Measurements from ENCODE around the gene SP110.

The SP110 gene

DNA sequence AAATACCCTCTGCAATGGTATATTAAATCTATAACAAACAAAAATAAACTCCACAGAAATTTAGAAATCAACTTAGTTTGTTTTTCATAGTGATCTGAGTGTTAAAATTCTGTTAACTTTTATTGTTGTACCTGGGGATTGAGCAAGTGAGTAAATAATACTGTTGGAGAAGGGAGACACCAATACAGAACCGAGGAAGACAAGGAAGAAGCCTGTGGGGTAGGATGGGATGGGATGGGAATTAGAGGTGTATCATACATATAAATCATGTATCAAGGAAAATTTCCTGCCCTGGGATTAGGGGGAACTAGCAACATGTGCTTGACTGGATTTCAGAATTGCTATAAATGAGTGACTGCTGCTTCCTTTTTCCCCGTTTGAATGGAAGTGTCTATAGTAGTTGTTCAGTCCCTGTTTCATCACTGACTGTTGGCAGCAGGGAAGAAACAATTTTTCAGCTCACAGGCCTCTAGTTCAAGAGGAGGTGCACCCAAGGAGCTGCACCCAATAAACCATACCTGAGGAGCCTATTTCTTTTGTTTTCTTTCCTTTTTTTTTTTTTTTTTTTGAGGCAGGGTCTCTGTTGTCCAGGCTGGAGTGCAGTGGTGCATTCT lies 53.1 kb downstream of the SP110 start:
- no peak for FAIRE-seq

DNA sequence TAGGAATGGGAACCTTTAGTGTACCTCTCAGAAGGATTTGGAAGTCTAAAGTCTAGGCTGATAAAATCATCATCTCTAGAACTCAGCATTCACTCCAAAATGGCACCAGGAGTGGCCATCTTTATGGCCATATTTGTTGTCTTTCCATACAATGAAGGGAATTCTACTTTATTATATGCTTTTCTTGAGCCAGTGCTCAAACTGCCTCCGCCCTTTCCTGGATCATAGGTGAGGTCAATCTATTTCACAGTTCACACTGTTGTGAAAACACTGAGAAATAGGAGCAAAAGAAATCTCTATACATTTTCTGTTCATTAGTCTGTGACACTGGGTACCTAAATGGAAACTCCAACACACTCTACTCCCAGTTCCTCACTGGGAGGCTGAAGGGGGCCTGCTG lies 55.6 kb downstream of the SP110 start:
- FAIRE-seq: no peak

- no peak for FAIRE-seq
Measured at GRCh38 chr2:230162981-230163380, 56.8 kb downstream of the SP110 start.

GRCh38 chr2:230161184-230161583 lies 58.6 kb downstream of the SP110 start:
- no peak for FAIRE-seq

DNA sequence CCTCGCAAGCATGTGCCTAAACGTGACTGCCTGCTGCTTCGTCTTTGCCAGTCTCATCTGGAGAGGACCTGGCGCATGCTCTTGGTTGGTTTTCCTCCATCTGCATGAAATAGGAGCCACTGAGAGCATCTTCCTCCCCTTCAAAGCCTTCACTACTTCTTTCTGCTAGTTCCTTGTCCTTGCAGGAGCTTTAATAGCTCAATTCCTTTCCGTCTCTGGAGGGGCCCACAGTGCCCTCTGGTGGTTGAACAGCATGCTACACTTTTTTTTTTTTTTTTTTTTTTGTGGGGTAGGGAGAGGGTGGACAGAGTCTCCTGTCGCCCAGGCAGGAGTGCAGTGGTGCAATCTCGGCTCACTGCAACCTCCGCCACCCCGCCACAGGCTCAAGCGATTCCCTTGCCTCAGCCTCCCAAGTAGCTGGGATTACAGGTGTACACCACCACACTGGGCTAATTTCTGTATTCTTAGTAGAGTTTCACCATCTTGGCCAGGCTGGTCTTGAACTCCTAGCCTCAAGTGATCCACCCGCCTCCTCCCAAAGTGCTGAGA lies 59.6 kb downstream of the SP110 start:
- FAIRE-seq: no peak

DNA sequence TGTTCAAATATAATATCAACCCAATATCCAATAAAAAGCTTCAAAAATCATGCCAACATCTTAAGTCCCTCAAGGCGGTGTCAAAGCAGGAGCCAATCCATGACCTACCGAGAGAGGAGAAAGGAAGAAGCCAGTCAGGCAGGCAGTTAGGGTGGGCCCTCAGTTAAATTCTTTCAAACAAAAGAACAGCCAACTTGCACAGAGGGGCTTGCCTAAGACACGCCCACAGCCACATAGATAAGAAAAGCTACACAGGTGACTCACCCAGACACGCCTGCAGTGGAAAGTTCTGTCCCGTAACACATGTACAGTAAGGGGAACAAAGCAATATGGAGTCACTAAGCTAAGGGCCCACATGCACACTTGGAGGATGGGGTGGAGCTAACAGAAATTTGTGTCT lies 61.3 kb downstream of the SP110 start:
- no peak for FAIRE-seq

- no peak for FAIRE-seq
Measured at GRCh38 chr2:230156782-230157699, 62.7 kb downstream of the SP110 start.

- FAIRE-seq: no peak
Measured at GRCh38 chr2:230155359-230155758, 64.4 kb downstream of the SP110 start.

DNA sequence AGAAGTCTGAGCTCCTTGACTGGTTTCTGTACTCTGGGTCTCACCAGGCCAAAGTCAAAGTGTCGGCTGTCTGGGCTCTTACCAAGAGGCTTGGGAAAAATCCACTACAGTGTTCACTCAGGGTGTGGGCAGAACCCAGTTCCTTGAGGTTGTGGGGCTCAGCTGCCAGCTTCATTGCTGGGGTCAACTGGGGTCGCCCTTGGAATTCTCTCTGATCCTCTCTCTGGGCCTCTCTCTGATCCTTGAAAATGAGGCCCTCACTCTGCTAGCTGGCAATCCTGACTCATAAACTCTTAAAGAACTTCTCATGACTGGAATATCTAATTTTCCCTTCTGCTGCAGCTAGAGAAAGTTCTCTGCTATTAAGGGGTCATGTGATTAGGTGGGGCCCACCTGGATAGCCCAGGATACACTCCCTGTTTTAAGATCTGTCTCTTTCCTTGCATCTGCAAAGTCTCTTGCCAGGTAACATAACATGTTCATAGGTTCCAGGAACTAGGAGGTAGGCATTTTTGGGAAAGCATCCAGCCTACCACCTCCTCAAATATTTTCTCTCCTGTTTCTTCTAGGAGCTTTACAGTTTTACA lies 66.3 kb downstream of the SP110 start:
- FAIRE-seq: no peak

DNA sequence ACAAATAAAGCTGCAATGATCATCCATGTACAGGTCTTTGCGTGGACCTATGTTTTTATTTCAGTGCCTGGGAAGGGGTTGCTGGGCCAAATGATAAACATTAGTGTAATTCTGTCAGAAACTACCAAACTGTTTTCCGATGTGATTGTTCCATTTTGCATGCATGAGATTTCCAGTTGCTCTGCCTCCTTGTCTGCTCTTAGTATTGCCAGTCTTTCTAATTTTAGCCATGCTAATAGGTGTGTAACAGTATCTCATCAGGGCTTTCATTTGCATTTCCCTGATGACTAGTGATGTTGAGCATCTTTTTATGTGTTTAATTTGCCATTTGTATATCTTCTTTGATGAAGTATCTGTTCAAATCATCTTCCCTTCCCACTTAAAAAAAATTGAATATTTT lies 67.5 kb downstream of the SP110 start:
- FAIRE-seq: no peak

- no peak for FAIRE-seq
Measured at GRCh38 chr2:230144355-230144754, 75.4 kb downstream of the SP110 start.

DNA sequence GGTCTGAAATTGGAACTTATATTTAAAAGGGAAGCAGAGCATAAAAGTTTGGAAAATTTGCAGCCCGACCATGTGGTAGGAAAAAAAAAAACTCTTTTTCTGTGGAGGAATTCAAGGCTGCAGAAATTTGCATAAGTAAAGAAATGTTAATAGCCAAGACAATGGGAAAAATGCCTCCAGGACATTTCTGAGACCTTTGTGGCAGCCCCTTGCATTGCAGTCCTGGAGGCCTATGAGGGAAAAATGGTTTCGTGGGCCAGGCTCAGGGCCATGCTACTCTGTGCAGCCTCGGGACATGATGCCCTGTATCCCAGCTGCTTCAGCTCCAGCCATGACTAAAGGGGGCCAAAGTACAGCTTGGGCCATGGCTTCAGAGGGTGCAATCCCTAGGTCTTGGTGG lies 79.1 kb downstream of the SP110 start:
- no peak for FAIRE-seq

DNA sequence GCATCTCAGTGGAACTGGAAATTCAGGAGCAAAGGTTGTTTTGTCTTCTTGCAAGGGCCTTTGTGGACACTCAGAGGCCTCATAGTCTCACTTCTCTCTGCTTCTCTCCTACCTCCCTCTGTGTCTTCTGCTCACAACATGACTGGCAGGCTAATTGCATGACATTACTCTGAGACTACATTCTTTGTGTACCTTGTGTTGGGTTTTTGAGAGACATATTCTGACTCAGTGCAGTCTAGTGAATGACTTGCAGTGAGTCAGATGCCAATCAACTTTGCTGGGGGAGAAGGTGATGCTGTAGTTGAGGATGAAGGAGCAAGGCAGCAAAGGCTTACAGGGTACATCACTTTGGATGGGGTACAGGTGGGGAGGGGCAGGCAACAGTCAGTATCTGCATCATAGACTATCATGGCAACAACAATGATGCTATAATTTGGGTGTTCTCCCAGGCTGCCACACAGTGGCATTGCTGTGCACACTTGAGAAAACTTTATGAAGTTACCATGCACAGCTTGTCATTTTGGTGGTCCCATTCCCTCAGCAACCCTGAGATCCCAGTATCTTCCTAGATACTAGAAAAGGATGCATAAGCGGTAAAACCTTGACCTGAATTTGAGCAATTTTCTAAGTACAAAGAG lies 81.8 kb downstream of the SP110 start:
- FAIRE-seq: no peak

DNA sequence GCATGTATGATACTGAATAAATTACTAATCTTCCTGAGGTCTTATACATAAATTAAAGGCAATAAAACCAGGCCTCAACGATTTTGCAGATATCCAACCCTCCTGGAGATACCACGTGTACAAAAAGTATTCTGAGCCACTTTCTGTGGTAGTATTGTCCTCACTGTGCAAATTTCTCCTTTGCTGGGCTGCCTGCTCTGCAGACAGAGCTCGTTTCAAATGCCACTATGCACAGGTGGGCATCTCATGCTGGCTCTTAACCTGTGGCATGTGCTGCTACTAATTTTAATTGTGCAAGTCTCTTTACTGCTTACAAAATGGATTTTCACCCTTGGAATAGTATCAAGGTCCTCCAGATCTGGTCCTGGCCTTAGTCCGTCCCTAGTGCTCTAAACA lies 84.7 kb downstream of the SP110 start:
- no peak for FAIRE-seq

DNA sequence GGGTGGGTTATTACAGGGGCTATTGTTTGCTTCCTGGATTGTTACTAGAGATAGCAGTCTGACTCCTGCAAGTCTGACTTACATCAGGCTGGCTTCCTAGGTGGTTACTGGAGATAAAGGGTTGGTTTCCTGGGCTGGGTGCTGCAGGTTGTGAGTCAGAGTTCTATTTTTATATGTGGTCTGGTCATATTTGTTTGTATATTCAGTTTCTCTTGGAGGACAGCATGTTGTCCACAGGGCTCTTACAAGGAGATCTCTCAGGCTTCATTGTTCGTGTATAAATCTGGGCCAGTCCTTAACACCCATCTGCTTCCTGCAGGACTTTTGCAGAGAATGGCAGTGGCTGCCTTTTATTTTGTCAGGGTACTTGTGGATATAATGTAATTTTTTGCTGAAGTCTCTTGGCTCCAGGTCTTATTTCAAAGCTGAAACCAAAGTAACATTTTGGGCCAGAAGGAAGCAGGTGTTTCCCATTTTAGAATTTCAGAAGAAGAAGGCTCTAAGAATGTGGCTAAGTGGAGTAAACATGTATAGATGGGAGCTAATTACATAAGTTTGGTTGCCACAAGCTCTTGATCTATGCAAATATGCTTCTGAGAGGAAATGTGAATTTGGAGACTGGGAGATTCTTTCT lies 85.2 kb downstream of the SP110 start:
- FAIRE-seq: no peak

DNA sequence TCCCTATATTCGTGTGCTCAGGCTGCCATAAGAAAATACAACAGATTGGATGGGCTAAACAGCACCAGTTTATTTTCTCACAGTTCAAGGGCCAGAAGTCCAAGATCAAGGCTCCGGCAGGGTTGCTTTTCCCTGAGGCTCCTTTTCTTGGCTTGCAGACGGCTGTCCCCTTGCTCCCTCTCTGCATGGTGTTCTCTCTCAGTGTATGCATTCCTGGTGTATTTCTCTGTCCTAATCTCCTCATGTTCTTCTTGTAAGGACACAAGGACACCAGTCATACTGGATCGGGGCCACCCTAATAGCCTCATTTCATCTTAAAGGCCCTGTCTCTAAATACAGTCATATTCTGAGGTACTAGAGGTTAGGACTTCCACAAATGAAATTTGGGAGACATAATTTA lies 88.4 kb downstream of the SP110 start:
- no peak for FAIRE-seq

DNA sequence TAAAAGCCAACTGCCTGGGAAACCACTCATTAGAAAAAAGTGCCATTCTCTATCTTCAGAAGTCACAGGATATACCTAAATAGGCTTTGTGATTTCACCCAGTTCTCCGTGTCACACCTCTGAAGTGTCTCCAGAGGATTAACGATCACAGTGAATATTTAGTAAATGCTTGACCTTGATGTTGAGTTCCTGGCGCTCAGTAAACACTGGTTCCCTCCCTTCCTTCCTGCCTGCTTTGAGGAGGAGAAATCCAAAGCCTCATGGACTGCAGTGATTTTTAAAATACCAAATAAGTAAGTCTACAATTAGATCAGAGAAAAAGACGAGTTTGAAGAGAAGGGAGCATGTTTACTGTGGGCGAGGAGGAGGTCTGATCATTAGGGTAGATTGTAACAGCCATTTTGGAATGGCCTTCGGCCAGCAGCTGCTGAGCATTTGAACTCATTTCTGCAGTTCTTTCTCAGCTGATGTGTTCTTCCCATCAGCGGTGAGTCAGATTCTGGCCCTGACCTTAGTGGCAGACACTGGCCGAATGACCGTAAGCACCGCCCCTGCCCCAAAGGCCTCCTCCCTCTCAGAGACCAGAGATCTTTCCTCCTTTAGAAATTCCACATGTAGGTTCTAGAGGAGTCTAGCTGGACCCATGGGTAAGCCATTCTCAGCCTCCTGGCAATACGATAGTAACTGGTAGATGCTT lies 89.0 kb downstream of the SP110 start:
- FAIRE-seq: no peak

GRCh38 chr2:230129343-230129742 lies 90.4 kb downstream of the SP110 start:
- no peak for FAIRE-seq

GRCh38 chr2:230128623-230129342 lies 91.0 kb downstream of the SP110 start:
- FAIRE-seq: no peak

DNA sequence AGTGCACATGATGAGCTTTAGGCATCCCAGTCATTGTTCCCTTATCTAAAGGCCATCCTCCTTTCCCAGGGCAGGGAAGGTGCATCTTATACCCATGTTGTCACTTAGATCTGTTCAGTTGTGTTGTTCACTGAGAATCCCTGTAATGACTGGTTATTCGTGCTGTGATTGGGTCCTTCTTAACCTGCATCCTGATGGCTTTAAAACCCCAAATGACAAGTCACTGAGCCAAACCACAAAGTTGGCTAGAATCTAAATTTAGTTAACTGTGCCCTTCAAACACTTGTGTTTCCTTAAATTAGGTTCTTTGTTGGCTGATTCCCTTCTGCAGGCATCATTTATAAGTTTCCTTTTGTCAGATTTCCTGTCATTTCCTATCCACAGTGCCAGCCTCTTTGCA lies 92.6 kb downstream of the SP110 start:
- no peak for FAIRE-seq

GRCh38 chr2:230124757-230125431 lies 94.9 kb downstream of the SP110 start:
- FAIRE-seq: no peak

Measured in islet of Langerhans (tissue), 1 donor.